Astrocyte (in vitro differentiated cells and primary cell): Measurements from ENCODE around the gene CBX2. TPM values are rescaled to one million over a fixed set of nuclear protein-coding genes. Genes with fewer than 3 reads are reported as not detected.

Experiments
- DNase-seq: peaks from one replicate; pipeline ENCODE4 v3.0.0-alpha.2; 2010; ENCODE audit warnings: low read depth
- FAIRE-seq: peaks from 2 replicates; lab custom pipeline; 2011; peaks lifted over from hg19 to GRCh38; lab: Jason Lieb, UNC
- H2AFZ ChIP-seq: 2 replicates; pipeline ENCODE4 v1.6.0; 2012; ENCODE audit warnings: low read depth, low read length, inconsistent platforms
- H3K27ac ChIP-seq: 2 replicates; pipeline ENCODE4 v1.5.1; 2011; ENCODE audit warnings: low read depth, low read length, inconsistent platforms
- H3K27me3 ChIP-seq: 2 replicates; pipeline ENCODE4 v1.6.0; 2011; ENCODE audit warnings: low read length, inconsistent platforms; ENCODE audit not compliant: insufficient read depth
- H3K36me3 ChIP-seq: 2 replicates; pipeline ENCODE4 v1.5.1; 2011; ENCODE audit warnings: low read length, inconsistent platforms; ENCODE audit not compliant: insufficient read depth
- H3K4me1 ChIP-seq: 2 replicates; pipeline ENCODE4 v1.5.1; 2011; ENCODE audit warnings: low read length, inconsistent platforms; ENCODE audit not compliant: insufficient read depth
- H3K4me2 ChIP-seq: 2 replicates; pipeline ENCODE4 v1.6.0; 2012; ENCODE audit warnings: low read length, inconsistent platforms
- H3K4me3 ChIP-seq: 2 replicates; pipeline ENCODE4 v1.5.1; 2011; ENCODE audit warnings: low read depth, mild to moderate bottlenecking, low read length, inconsistent platforms; ENCODE audit not compliant: insufficient read depth
- H3K79me2 ChIP-seq: 2 replicates; pipeline ENCODE4 v1.6.0; 2012; ENCODE audit warnings: mild to moderate bottlenecking, low read length, inconsistent platforms; ENCODE audit not compliant: insufficient read depth
- H3K9ac ChIP-seq: 2 replicates; pipeline ENCODE4 v1.6.0; 2012; ENCODE audit warnings: mild to moderate bottlenecking, low read length, inconsistent platforms
- H3K9me3 ChIP-seq: 2 replicates; pipeline ENCODE4 v1.5.1; 2012; ENCODE audit warnings: low read depth, mild to moderate bottlenecking, low read length, inconsistent platforms; ENCODE audit not compliant: insufficient read depth
- H4K20me1 ChIP-seq: 2 replicates; pipeline ENCODE4 v1.6.0; 2012; ENCODE audit warnings: low read length, inconsistent platforms; ENCODE audit not compliant: insufficient read depth
- H3K27ac Mint-ChIP-seq: one replicate; pipeline ENCODE4 v1.8.0; 2021; ENCODE audit warnings: mild to moderate bottlenecking, mixed read lengths; ENCODE audit not compliant: unreplicated experiment
- H3K27me3 Mint-ChIP-seq: one replicate; pipeline ENCODE4 v1.8.0; 2021; ENCODE audit warnings: low read depth, mixed read lengths; ENCODE audit not compliant: unreplicated experiment
- H3K36me3 Mint-ChIP-seq: one replicate; pipeline ENCODE4 v1.8.0; 2021; ENCODE audit warnings: low read depth, mixed read lengths; ENCODE audit not compliant: unreplicated experiment
- H3K4me1 Mint-ChIP-seq: one replicate; pipeline ENCODE4 v1.8.0; 2021; ENCODE audit warnings: low read depth, mixed read lengths; ENCODE audit not compliant: unreplicated experiment
- H3K4me3 Mint-ChIP-seq: one replicate; pipeline ENCODE4 v1.8.0; 2021; ENCODE audit warnings: mild to moderate bottlenecking, moderate library complexity, mixed read lengths; ENCODE audit not compliant: unreplicated experiment
- H3K9me3 Mint-ChIP-seq: one replicate; pipeline ENCODE4 v1.8.0; 2021; ENCODE audit warnings: mild to moderate bottlenecking, mixed read lengths; ENCODE audit not compliant: unreplicated experiment
- EZH2 ChIP-seq: IDR thresholded peaks from 2 replicates; pipeline ENCODE4 v1.6.1; 2012; ENCODE audit warnings: mild to moderate bottlenecking, low read length, inconsistent platforms; ENCODE audit not compliant: insufficient read depth
- total RNA-seq: library from RNA; stranded (reverse); gene quantifications from 2 replicates; pipeline ENCODE4 v1.2.1, GENCODE V29; 2021
- TF ChIP-seq, protein P1 (sequence below): IDR thresholded peaks from 2 replicates; pipeline ENCODE4 v1.5.1; 2011; ENCODE audit warnings: low read depth, mild to moderate bottlenecking, inconsistent platforms, low read length, moderate library complexity; ENCODE audit not compliant: insufficient read depth

The CBX2 gene
- total RNA-seq, 1 donor from 2014 or later = 6.7 TPM

DNA sequence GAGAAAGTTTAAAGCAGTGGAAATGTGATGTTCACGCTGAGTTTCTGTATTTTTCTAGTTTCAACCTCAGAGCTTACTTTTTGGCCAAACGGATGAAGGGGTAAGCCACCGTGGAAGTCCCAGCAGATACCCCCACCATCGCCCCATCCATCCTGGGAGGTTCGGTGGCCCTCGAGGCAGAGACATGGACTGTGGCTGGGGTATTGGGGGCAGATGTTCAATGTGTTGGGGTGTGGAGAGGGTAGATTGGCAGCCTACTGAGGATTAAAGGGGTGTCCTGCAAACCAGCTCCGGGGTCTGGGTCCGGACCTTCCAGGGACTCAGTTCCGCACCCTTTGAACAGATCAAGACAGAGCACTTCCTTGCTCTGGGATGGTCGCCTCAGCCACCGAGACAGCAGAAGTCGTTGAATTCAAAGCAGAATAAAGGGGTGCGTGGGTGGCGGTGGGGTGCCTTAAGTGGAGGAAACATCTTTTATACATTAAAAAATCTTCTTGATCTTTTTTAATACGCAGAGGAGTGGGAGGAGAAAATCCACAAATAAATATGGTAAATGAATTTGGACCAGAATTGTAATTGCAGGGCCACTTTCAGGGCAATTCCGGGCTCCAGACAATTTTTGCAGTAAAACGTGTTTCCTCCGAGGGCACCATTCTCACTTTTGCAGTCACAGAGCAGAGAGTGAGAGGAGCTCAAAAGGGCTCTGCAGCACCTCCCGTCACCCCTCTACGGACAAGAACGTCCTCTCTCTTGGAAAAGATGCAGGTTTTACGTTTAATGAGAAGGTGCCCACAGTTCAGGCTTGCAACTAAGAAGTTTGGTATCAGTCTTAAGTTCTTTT, 27.1 kb downstream of the CBX2 start:
- no peak for FAIRE-seq
- no peak overlapping the region for H3K4me2 ChIP-seq
- Mint-ChIP-seq H3K27me3 (peaks cover 73% of the 10 kb centered on the region), H3K4me1 (no peaks in the 10 kb centered on the region), H3K27ac (no peak overlapping the region), H3K36me3 (no peaks in the 10 kb centered on the region), H3K9me3 (peaks cover 26% of the 10 kb centered on the region), H3K4me3 (no peak overlapping the region)
- H2AFZ ChIP-seq = no peak overlapping the region
- peaks cover 14% of the 10 kb centered on the region for H3K9me3 ChIP-seq
- peaks cover 91% of the 10 kb centered on the region for H3K27me3 ChIP-seq
- H3K9ac ChIP-seq = no peak overlapping the region
- H3K27ac ChIP-seq = no peak overlapping the region
- H3K79me2 ChIP-seq = no peaks in the 10 kb centered on the region
- no peaks in the 10 kb centered on the region for H3K36me3 ChIP-seq
- peaks cover 5% of the 10 kb centered on the region for H4K20me1 ChIP-seq
- H3K4me3 ChIP-seq = no peak overlapping the region
- peaks cover 15% of the 10 kb centered on the region for H3K4me1 ChIP-seq
- DNase-seq = no peak
- TF ChIP-seq EZH2 = no peak
- TF ChIP-seq, protein P1, sequence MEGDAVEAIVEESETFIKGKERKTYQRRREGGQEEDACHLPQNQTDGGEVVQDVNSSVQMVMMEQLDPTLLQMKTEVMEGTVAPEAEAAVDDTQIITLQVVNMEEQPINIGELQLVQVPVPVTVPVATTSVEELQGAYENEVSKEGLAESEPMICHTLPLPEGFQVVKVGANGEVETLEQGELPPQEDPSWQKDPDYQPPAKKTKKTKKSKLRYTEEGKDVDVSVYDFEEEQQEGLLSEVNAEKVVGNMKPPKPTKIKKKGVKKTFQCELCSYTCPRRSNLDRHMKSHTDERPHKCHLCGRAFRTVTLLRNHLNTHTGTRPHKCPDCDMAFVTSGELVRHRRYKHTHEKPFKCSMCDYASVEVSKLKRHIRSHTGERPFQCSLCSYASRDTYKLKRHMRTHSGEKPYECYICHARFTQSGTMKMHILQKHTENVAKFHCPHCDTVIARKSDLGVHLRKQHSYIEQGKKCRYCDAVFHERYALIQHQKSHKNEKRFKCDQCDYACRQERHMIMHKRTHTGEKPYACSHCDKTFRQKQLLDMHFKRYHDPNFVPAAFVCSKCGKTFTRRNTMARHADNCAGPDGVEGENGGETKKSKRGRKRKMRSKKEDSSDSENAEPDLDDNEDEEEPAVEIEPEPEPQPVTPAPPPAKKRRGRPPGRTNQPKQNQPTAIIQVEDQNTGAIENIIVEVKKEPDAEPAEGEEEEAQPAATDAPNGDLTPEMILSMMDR = no peak

DNA sequence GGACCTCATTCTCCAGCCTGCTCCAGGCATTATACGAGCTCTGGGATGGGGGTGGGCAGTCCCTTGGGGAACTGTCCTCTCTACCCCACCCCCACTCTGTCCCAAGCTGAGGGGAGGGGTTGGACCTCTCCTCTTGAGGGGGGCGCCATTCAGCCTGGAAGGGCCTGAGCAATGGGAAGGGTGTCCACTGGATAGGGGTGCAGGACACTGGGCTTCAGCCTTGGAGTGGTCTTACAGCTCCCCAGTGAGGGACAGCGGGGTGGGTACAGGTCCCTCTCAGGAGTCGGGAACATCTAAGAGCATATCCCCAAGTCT, 28.5 kb downstream of the CBX2 start:
- H3K4me2 ChIP-seq = no peak overlapping the region
- H3K27me3 Mint-ChIP-seq = peaks cover 70% of the 10 kb centered on the region
- H3K4me1 Mint-ChIP-seq = no peaks in the 10 kb centered on the region
- H2AFZ ChIP-seq = no peak overlapping the region
- FAIRE-seq = no peak
- H3K9ac ChIP-seq = no peak overlapping the region
- H3K9me3 ChIP-seq = peaks cover 14% of the 10 kb centered on the region
- DNase-seq = no peak
- peaks cover 5% of the 10 kb centered on the region for H4K20me1 ChIP-seq
- no peaks in the 10 kb centered on the region for H3K79me2 ChIP-seq
- no peak overlapping the region for H3K4me3 ChIP-seq
- H3K4me1 ChIP-seq = peaks cover 10% of the 10 kb centered on the region
- peak; percentile 9 for TF ChIP-seq EZH2
- TF ChIP-seq, protein P1 = no peak
- no peak overlapping the region for H3K4me3 Mint-ChIP-seq
- peaks cover 87% of the 10 kb centered on the region for H3K27me3 ChIP-seq
- no peaks in the 10 kb centered on the region for H3K36me3 Mint-ChIP-seq
- H3K9me3 Mint-ChIP-seq = peaks cover 25% of the 10 kb centered on the region
- no peaks in the 10 kb centered on the region for H3K36me3 ChIP-seq
- H3K27ac Mint-ChIP-seq = no peak overlapping the region
- no peak overlapping the region for H3K27ac ChIP-seq
